H9 (cell line): ENCODE results near the gene DOCK10. TPM values are rescaled to one million over a fixed set of nuclear protein-coding genes. Genes with fewer than 3 reads are reported as not detected.

ENCODE experiments used
- DNase-seq: peaks from one replicate; pipeline ENCODE4 v3.0.0-alpha.2; 2017
- H2AFZ ChIP-seq: one replicate; pipeline ENCODE4 v1.6.1; 2013; ENCODE audit warnings: mild to moderate bottlenecking, low read length, control low read depth, moderate library complexity
- H2AK5ac ChIP-seq: 2 replicates; pipeline ENCODE4 v1.6.1; 2013; ENCODE audit warnings: low read length, control low read depth, mixed read lengths; ENCODE audit not compliant: insufficient read length
- H2BK120ac ChIP-seq: one replicate; pipeline ENCODE4 v1.6.1; 2013; ENCODE audit warnings: low read depth, mild to moderate bottlenecking, low read length, control low read depth, inconsistent platforms; ENCODE audit not compliant: poor library complexity, severe bottlenecking
- H2BK12ac ChIP-seq: 2 replicates; pipeline ENCODE4 v1.6.1; 2013; ENCODE audit warnings: low read length, control low read depth, mixed read lengths, low read depth; ENCODE audit not compliant: insufficient read length
- H2BK15ac ChIP-seq: 2 replicates; pipeline ENCODE4 v1.6.1; 2013; ENCODE audit warnings: low read depth, low read length, control low read depth
- H2BK20ac ChIP-seq: one replicate; pipeline ENCODE4 v1.6.1; 2013; ENCODE audit warnings: low read depth, mild to moderate bottlenecking, low read length, control low read depth, inconsistent platforms; ENCODE audit not compliant: poor library complexity, severe bottlenecking
- H2BK5ac ChIP-seq: 2 replicates; pipeline ENCODE4 v1.6.1; 2013; ENCODE audit warnings: low read length, control low read depth, mixed read lengths; ENCODE audit not compliant: insufficient read length
- H3K14ac ChIP-seq: 2 replicates; pipeline ENCODE4 v1.6.1; 2013; ENCODE audit warnings: low read length, control low read depth; ENCODE audit not compliant: insufficient read depth
- H3K18ac ChIP-seq: 2 replicates; pipeline ENCODE4 v1.6.1; 2013; ENCODE audit warnings: low read depth, mild to moderate bottlenecking, mixed read lengths, low read length, control low read depth; ENCODE audit not compliant: insufficient read length
- H3K23ac ChIP-seq: 2 replicates; pipeline ENCODE4 v1.6.1; 2013; ENCODE audit warnings: low read length, control low read depth, mixed read lengths, low read depth; ENCODE audit not compliant: insufficient read length
- H3K23me2 ChIP-seq: 2 replicates; pipeline ENCODE4 v1.6.1; 2013; ENCODE audit warnings: low read depth, mild to moderate bottlenecking, mixed read lengths, low read length, control low read depth; ENCODE audit not compliant: insufficient read length, poor library complexity, severe bottlenecking
- H3K27ac ChIP-seq: 2 replicates; pipeline ENCODE4 v1.5.1; 2013; ENCODE audit warnings: low read length, control low read depth, mixed read lengths, low read depth; ENCODE audit not compliant: insufficient read length
- H3K27me3 ChIP-seq: 2 replicates; pipeline ENCODE4 v1.6.1; 2013; ENCODE audit warnings: low read length, control low read depth, inconsistent platforms; ENCODE audit not compliant: insufficient read depth
- H3K4ac ChIP-seq: 2 replicates; pipeline ENCODE4 v1.6.1; 2013; ENCODE audit warnings: low read depth, mild to moderate bottlenecking, control low read depth, inconsistent platforms, low read length, moderate library complexity
- H3K4me1 ChIP-seq: 2 replicates; pipeline ENCODE4 v1.6.1; 2013; ENCODE audit warnings: low read length, control low read depth, inconsistent platforms; ENCODE audit not compliant: insufficient read depth
- H3K4me2 ChIP-seq: 2 replicates; pipeline ENCODE4 v1.6.1; 2013; ENCODE audit warnings: low read length, control low read depth, mixed read lengths; ENCODE audit not compliant: insufficient read length, insufficient read depth
- H3K56ac ChIP-seq: 2 replicates; pipeline ENCODE4 v1.6.1; 2013; ENCODE audit warnings: low read depth, mild to moderate bottlenecking, mixed read lengths, low read length, control low read depth; ENCODE audit not compliant: insufficient read length
- H3K79me1 ChIP-seq: 2 replicates; pipeline ENCODE4 v1.6.1; 2013; ENCODE audit warnings: low read depth, mild to moderate bottlenecking, moderate library complexity, low read length, control low read depth, inconsistent platforms; ENCODE audit not compliant: insufficient read depth, poor library complexity, severe bottlenecking
- H3K79me2 ChIP-seq: 2 replicates; pipeline ENCODE4 v1.6.1; 2013; ENCODE audit warnings: low read length, control low read depth, inconsistent platforms; ENCODE audit not compliant: insufficient read depth
- H3K9ac ChIP-seq: 2 replicates; pipeline ENCODE4 v1.6.1; 2013; ENCODE audit warnings: low read length, control low read depth, mixed read lengths; ENCODE audit not compliant: insufficient read length; ENCODE audit errors: extremely low read depth
- H3K9me3 ChIP-seq: one replicate; pipeline ENCODE4 v1.6.1; 2013; ENCODE audit warnings: low read depth, low read length, inconsistent platforms; ENCODE audit not compliant: control insufficient read depth
- H3T11ph ChIP-seq: one replicate; pipeline ENCODE4 v1.6.1; 2013; ENCODE audit warnings: mild to moderate bottlenecking, low read length, control low read depth, inconsistent platforms
- H4K20me1 ChIP-seq: one replicate; pipeline ENCODE4 v1.6.1; 2013; ENCODE audit not compliant: control insufficient read depth, insufficient read length, insufficient read depth
- H4K5ac ChIP-seq: 2 replicates; pipeline ENCODE4 v1.6.1; 2013; ENCODE audit warnings: low read depth, mild to moderate bottlenecking, mixed read lengths, low read length, control low read depth; ENCODE audit not compliant: insufficient read length
- H4K8ac ChIP-seq: replicated peaks from 2 replicates; pipeline ENCODE4 v1.6.1; 2013; ENCODE audit warnings: low read length, control low read depth, mixed read lengths, low read depth; ENCODE audit not compliant: insufficient read length
- H4K91ac ChIP-seq: 2 replicates; pipeline ENCODE4 v1.6.1; 2013; ENCODE audit warnings: low read depth, mild to moderate bottlenecking, moderate library complexity, mixed read lengths, low read length, control low read depth; ENCODE audit not compliant: insufficient read length
- H3K27ac Mint-ChIP-seq, 3 experiments: 2 replicates in 2 of 3; 3 replicates in 1 of 3; pipeline ENCODE4 v1.8.0; 2020 to 2021; ENCODE audit warnings: mixed read lengths in 3 of 3, mild to moderate bottlenecking in 1 of 3, moderate library complexity in 1 of 3
- H3K27me3 Mint-ChIP-seq: 2 replicates; pipeline ENCODE4 v1.8.0; 2021; ENCODE audit warnings: low read depth, mild to moderate bottlenecking, moderate library complexity, mixed read lengths
- H3K36me3 Mint-ChIP-seq, 3 experiments: 2 replicates in 2 of 3; 3 replicates in 1 of 3; pipeline ENCODE4 v1.8.0; 2020 to 2021; ENCODE audit warnings: low read depth in 3 of 3, mixed read lengths in 3 of 3; ENCODE audit not compliant: insufficient read depth in 1 of 3
- H3K4me1 Mint-ChIP-seq, 2 experiments: 2 replicates each; pipeline ENCODE4 v1.8.0; 2020; ENCODE audit warnings: mixed read lengths in 2 of 2
- H3K4me3 Mint-ChIP-seq, 2 experiments: 2 replicates in 1 of 2; 3 replicates in 1 of 2; pipeline ENCODE4 v1.8.0; 2020 to 2021; ENCODE audit warnings: mild to moderate bottlenecking in 2 of 2, mixed read lengths in 2 of 2, moderate library complexity in 1 of 2
- H3K9me3 Mint-ChIP-seq, 2 experiments: 2 replicates in 1 of 2; 3 replicates in 1 of 2; pipeline ENCODE4 v1.8.0; 2020; ENCODE audit warnings: mild to moderate bottlenecking in 2 of 2, mixed read lengths in 2 of 2, moderate library complexity in 1 of 2
- CTCF ChIP-seq: fragments of 200-600 bp; sonication (generic); conservative IDR thresholded peaks from 3 replicates; pipeline ENCODE4 v1.8.0; 2021; ENCODE audit warnings: antibody characterized with exemption, mild to moderate bottlenecking
- WGBS: extraction: QIAGEN DNeasy Blood & Tissue Kit; methylation state at CpG from one replicate; pipeline ENCODE4 v1.1.7; 2013; ENCODE audit warnings: missing lambda C conversion rate, low lambda C conversion rate, mixed read lengths; ENCODE audit not compliant: insufficient read length; ENCODE audit errors: extremely low coverage; 5-methylcytosine and 5-hydroxymethylcytosine counted together
- total RNA-seq: library from RNA; stranded (reverse); gene quantifications from 2 replicates; pipeline ENCODE4 v1.2.1, GENCODE V29; 2021

DOCK10 gene
- total RNA-seq, 1 experiment from 2014 or later: 0.79 TPM

- H4K8ac ChIP-seq: no peak overlapping the region
- no peaks in the 10 kb centered on the region for H3K9me3 Mint-ChIP-seq
- no peak overlapping the region for H2AK5ac ChIP-seq
- H3K27ac ChIP-seq: no peak overlapping the region
- no peak overlapping the region for H3T11ph ChIP-seq
- H3K4me3 Mint-ChIP-seq: no peak overlapping the region
- H3K23me2 ChIP-seq: no peaks in the 10 kb centered on the region
- no peak overlapping the region for H4K91ac ChIP-seq
- WGBS: no CpG with 5 or more reads among the region's 3 CpGs
- no peak overlapping the region for H3K14ac ChIP-seq
- H3K79me2 ChIP-seq: no peaks in the 10 kb centered on the region
- H3K56ac ChIP-seq: no peak overlapping the region
- no peaks in the 10 kb centered on the region for H3K36me3 Mint-ChIP-seq
- no peak overlapping the region for H3K4ac ChIP-seq
- no peaks in the 10 kb centered on the region for H3K9me3 ChIP-seq
- H2BK5ac ChIP-seq: no peak overlapping the region
- no peak overlapping the region for H2BK20ac ChIP-seq
- no peak overlapping the region for H2BK120ac ChIP-seq
- no peak overlapping the region for H2BK15ac ChIP-seq
- H3K18ac ChIP-seq: no peak overlapping the region
- no peaks in the 10 kb centered on the region for H3K27me3 Mint-ChIP-seq
- no peak overlapping the region for H3K4me2 ChIP-seq
- no peak overlapping the region for H4K5ac ChIP-seq
- no peaks in the 10 kb centered on the region for H3K27me3 ChIP-seq
- no peak overlapping the region for H2AFZ ChIP-seq
- H3K4me1 ChIP-seq: no peaks in the 10 kb centered on the region
- no peak overlapping the region for H3K9ac ChIP-seq
- no peak for DNase-seq
- no peak overlapping the region for H2BK12ac ChIP-seq
- no peak overlapping the region for H3K27ac Mint-ChIP-seq
- peaks cover 10 to 17% of the 10 kb centered on the region in 2 experiments for H3K4me1 Mint-ChIP-seq
- H3K23ac ChIP-seq: no peak overlapping the region
- no peak for TF ChIP-seq CTCF
- no peaks in the 10 kb centered on the region for H4K20me1 ChIP-seq
- no peaks in the 10 kb centered on the region for H3K79me1 ChIP-seq
These were observed 34.0 kb downstream of the DOCK10 start for GRCh38 chr2:225008179-225008856.
